Prostate gland (tissue), 2 donors: ENCODE results near the gene PIGC. TPM values are rescaled to one million over a fixed set of nuclear protein-coding genes. Genes with fewer than 3 reads are reported as not detected.

Source experiments
- DNase-seq: peaks from one replicate; pipeline ENCODE4 v3.0.0-alpha.2; 2019; ENCODE audit warnings: low spot score
- H3K27ac ChIP-seq, 2 donors: fragments of 200-600 bp; sonication (generic); 2 replicates each; pipeline ENCODE4 v1.5.1; 2017 to 2019
- H3K27me3 ChIP-seq: fragments of 200-600 bp; sonication (generic); replicated peaks from 2 replicates; pipeline ENCODE4 v1.5.1; 2019; ENCODE audit not compliant: insufficient read depth
- H3K36me3 ChIP-seq, 2 donors: fragments of 200-600 bp; sonication (generic); 1 replicate in 1 of 2; 2 replicates in 1 of 2; pipeline versions ENCODE4 v1.5.1 to v1.8.1; 2017 to 2019
- H3K4me1 ChIP-seq: fragments of 200-600 bp; sonication (generic); replicated peaks from 2 replicates; pipeline ENCODE4 v1.5.1; 2019
- H3K4me3 ChIP-seq, 2 donors: fragments of 200-600 bp; sonication (generic); 2 replicates each; pipeline ENCODE4 v1.5.1; 2017 to 2019
- H3K9me3 ChIP-seq: fragments of 200-600 bp; sonication (generic); 2 replicates; pipeline ENCODE4 v1.5.1; 2017
- CTCF ChIP-seq, 4 experiments: fragments of 200-600 bp in 2 of 4; fragments of 450-650 bp in 2 of 4; sonication (generic) in 2 of 4; IDR thresholded peaks; 1 replicate in 3 of 4; 2 replicates in 1 of 4; pipeline ENCODE4 v1.5.1; 2016 to 2019; ENCODE audit warnings: antibody characterized with exemption in 4 of 4, mild to moderate bottlenecking in 2 of 4, moderate library complexity in 2 of 4
- POLR2A ChIP-seq: fragments of 450-650 bp; IDR thresholded peaks from one replicate; pipeline ENCODE4 v1.6.1; 2016; ENCODE audit warnings: antibody characterized with exemption, mild to moderate bottlenecking
- POLR2AphosphoS5 ChIP-seq: sonication (generic); formaldehyde crosslinking; IDR thresholded peaks from one replicate; pipeline ENCODE4 v1.6.1; 2017; ENCODE audit warnings: antibody characterized with exemption
- WGBS: methylation state at CpG from one replicate; pipeline ENCODE4 v1.1.5; 2018; 5-methylcytosine and 5-hydroxymethylcytosine counted together
- intact Hi-C: fragments of 100-400 bp; cut with DNase I; formaldehyde crosslinking; loops from one replicate; pipeline ENCODE4 v1.14.2; 2022
- total RNA-seq, 2 donors: library from RNA; depleted of rRNA; stranded (reverse); fragments of >200 nt; gene quantifications; one replicate each; pipeline ENCODE4 v1.1.0, GENCODE V29; 2016

The PIGC gene
- total RNA-seq, 2 donors from 2014 or later = 24.1 to 34.1 TPM

GRCh38 chr1:172486805-172487454 is 43.1 kb upstream of the PIGC start:
- no peak for DNase-seq
- Histone ChIP-seq H3K9me3 (no peaks in the 10 kb centered on the region), H3K27me3 (no peaks in the 10 kb centered on the region), H3K4me1 (no peaks in the 10 kb centered on the region), H3K27ac (no peak overlapping the region), H3K4me3 (no peak overlapping the region), H3K36me3 (no peaks in the 10 kb centered on the region)
- TF ChIP-seq POLR2AphosphoS5 (no peak), CTCF (IDR thresholded peaks at IDR 0.05) (no peak), POLR2A (no peak)
- intact Hi-C loops = no loop called here
- WGBS = 87% methylated on average over 3 of the region's 3 CpGs

- Histone ChIP-seq H3K27me3 (no peaks in the 10 kb centered on the region), H3K27ac (no peak overlapping the region), H3K36me3 (no peaks in the 10 kb centered on the region), H3K4me3 (no peak overlapping the region), H3K9me3 (no peaks in the 10 kb centered on the region), H3K4me1 (no peaks in the 10 kb centered on the region)
- no peak for DNase-seq
- TF ChIP-seq CTCF (IDR thresholded peaks at IDR 0.05) (no peak), POLR2AphosphoS5 (no peak), POLR2A (no peak)
- intact Hi-C loops = loop anchor here (1.0 kb wide), 1 partner anchor 8 kb away; no protein-coding TSS in a partner anchor
- WGBS = 69% methylated on average over 5 of the region's 5 CpGs
Observed at GRCh38 chr1:172485626-172486025, 41.8 kb upstream of the PIGC start.

- Histone ChIP-seq H3K27me3 (no peaks in the 10 kb centered on the region), H3K4me3 (no peak overlapping the region), H3K9me3 (no peaks in the 10 kb centered on the region), H3K27ac (no peak overlapping the region), H3K4me1 (no peaks in the 10 kb centered on the region), H3K36me3 (no peaks in the 10 kb centered on the region)
- intact Hi-C loops = no loop called here
- DNase-seq = no peak
- TF ChIP-seq POLR2A (no peak), CTCF (IDR thresholded peaks at IDR 0.05) (no peak), POLR2AphosphoS5 (no peak)
Observed at GRCh38 chr1:172484252-172484651, 40.4 kb upstream of the PIGC start.

DNA sequence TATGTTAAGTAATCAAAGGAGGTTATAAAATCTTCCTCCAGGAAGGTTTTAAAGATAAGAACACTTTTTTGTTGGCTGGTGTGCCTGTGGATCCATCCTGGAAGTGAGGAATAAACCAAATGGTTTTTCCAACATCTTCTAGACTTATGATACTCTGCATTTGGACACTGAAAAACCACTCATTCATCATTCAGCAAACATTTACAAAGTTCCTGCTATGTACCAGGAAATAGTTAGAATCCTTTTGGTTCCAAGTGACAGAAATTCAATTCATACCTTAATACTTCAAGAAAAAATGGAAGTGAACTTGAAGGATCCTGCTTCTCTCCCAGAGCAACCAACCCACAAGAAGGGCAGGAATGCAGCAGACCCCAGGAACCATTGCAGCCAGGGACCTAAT is 39.6 kb upstream of the PIGC start:
- no peaks in the 10 kb centered on the region for H3K27me3 ChIP-seq
- no peak overlapping the region for H3K27ac ChIP-seq
- TF ChIP-seq POLR2A = no peak
- TF ChIP-seq POLR2AphosphoS5 = no peak
- TF ChIP-seq CTCF (IDR thresholded peaks at IDR 0.05) = no peak
- no peak overlapping the region for H3K4me3 ChIP-seq
- intact Hi-C loops = no loop called here
- H3K4me1 ChIP-seq = no peaks in the 10 kb centered on the region
- no peak for DNase-seq
- H3K36me3 ChIP-seq = no peaks in the 10 kb centered on the region
- no peaks in the 10 kb centered on the region for H3K9me3 ChIP-seq

DNA sequence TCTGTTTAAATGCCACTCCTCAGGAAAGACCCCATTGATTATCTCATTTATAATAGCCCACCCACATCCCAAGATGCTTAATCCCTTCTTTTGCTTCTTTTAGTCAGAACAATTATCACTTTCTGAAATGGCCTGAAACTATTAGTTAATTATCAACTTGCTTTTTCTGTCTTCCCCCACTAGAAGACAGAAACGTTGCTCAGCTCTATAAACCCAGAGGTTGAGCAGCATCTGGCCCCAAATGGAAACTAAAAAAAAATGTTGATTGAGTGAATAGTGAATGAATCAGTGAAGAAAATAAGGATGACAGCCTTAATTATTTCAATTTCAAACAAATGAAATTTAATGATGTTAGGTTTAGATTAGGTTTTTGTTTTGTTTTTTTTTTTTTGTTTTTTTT is 38.2 kb upstream of the PIGC start:
- no peaks in the 10 kb centered on the region for H3K9me3 ChIP-seq
- no peaks in the 10 kb centered on the region for H3K36me3 ChIP-seq
- H3K27ac ChIP-seq = no peak overlapping the region
- TF ChIP-seq POLR2AphosphoS5 (no peak), CTCF (IDR thresholded peaks at IDR 0.05) (no peak), POLR2A (no peak)
- H3K4me1 ChIP-seq = no peaks in the 10 kb centered on the region
- WGBS = 0% methylated on average over 1 of the region's 1 CpG
- H3K4me3 ChIP-seq = no peak overlapping the region
- intact Hi-C loops = no loop called here
- DNase-seq = no peak
- H3K27me3 ChIP-seq = no peaks in the 10 kb centered on the region
